Small intestine (tissue), 7 donors: ENCODE measurements around the gene PDE11A. TPM values are rescaled to one million over a fixed set of nuclear protein-coding genes. Genes with fewer than 3 reads are reported as not detected.
"Not testable (repeated sequence)": the region's sequence is repeated elsewhere in the genome, so short reads cannot be mapped to it uniquely, and the experiment has no call there.

Experiments
- DNase-seq, 2 donors: peaks; one replicate each; pipeline versions ENCODE4 v3.0.0 to v3.0.0-alpha.2; 2013
- FAIRE-seq: peaks from 2 replicates; lab custom pipeline; 2012; peaks lifted over from hg19 to GRCh38; lab: Jason Lieb, UNC
- H3K27ac ChIP-seq, 3 donors: one replicate each; pipeline ENCODE4 v1.5.1; 2013; ENCODE audit warnings: low read length in 2 of 3, mild to moderate bottlenecking in 2 of 3, control low read depth in 1 of 3, inconsistent platforms in 1 of 3, low read depth in 1 of 3, moderate library complexity in 1 of 3
- H3K27me3 ChIP-seq, 3 donors: one replicate each; pipeline ENCODE4 v1.6.1; 2013; ENCODE audit warnings: low read length in 3 of 3, inconsistent platforms in 1 of 3; ENCODE audit not compliant: control insufficient read depth in 3 of 3, insufficient read depth in 3 of 3
- H3K36me3 ChIP-seq, 3 donors: one replicate each; pipeline ENCODE4 v1.6.1; 2013; ENCODE audit warnings: low read length in 3 of 3, inconsistent platforms in 1 of 3, low read depth in 1 of 3, mild to moderate bottlenecking in 1 of 3, moderate library complexity in 1 of 3; ENCODE audit not compliant: control insufficient read depth in 3 of 3, insufficient read depth in 2 of 3
- H3K4me1 ChIP-seq, 3 donors: one replicate each; pipeline ENCODE4 v1.6.1; 2013; ENCODE audit warnings: low read length in 2 of 3, inconsistent platforms in 1 of 3, low read depth in 1 of 3, mild to moderate bottlenecking in 1 of 3, moderate library complexity in 1 of 3; ENCODE audit not compliant: control insufficient read depth in 3 of 3, insufficient read depth in 2 of 3
- H3K4me3 ChIP-seq, 3 donors: one replicate each; pipeline ENCODE4 v1.5.1; 2013; ENCODE audit warnings: low read length in 3 of 3, control low read depth in 1 of 3, inconsistent platforms in 1 of 3, low read depth in 1 of 3, mild to moderate bottlenecking in 1 of 3, moderate library complexity in 1 of 3
- H3K9me3 ChIP-seq, 2 donors: one replicate each; pipeline ENCODE4 v1.6.1; 2013; ENCODE audit warnings: low read depth in 1 of 2, low read length in 1 of 2; ENCODE audit not compliant: control insufficient read depth in 2 of 2, insufficient read depth in 1 of 2
- WGBS, 3 donors: extraction: QIAGEN DNeasy Blood & Tissue Kit; methylation state at CpG; one replicate each; pipeline ENCODE4 v1.1.7; 2013; 5-methylcytosine and 5-hydroxymethylcytosine counted together
- polyA plus RNA-seq, 4 donors: library from polyadenylated mRNA; stranded (reverse) in 3 of 4; unstranded in 1 of 4; fragments of 200-250 nt in 3 of 4; fragments of 120-200 nt in 1 of 4; gene quantifications; one replicate each; pipeline versions ENCODE4 v1.2.1 to v1.2.3, GENCODE V29; 2013
- donor health status: healthy with polysubstance abuse.
- donor health status: control.
- donor health status: control.
- donor health status: Bipolar disorder and iron deficiency.
- donor health status: healthy.

The PDE11A gene
- polyA plus RNA-seq, 4 donors, result 0.27 to 3.8 (median 0.84) TPM

DNA sequence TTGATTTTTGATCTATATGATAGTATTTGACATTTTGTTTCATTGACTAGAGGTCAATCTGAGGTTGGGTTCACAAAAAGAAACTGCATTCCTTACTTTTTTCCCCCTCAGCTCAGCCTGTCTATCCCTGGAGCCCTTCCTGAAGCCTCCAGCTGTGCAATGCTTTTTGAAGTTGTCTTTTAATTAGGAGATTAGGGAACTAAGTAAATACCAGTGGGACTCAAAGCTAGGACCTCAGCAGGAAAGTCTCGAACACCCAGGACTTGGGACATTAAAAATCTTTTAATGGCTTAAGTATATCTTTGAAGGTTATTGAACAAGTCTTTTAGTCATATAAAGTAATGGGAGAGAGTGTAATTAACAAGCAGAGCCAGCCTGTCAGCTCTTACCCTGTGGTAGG is 220.2 kb downstream of the PDE11A start:
- no peak for FAIRE-seq
- Histone ChIP-seq H3K9me3 (no peaks in the 10 kb centered on the region), H3K4me3 (no peak overlapping the region)

DNA sequence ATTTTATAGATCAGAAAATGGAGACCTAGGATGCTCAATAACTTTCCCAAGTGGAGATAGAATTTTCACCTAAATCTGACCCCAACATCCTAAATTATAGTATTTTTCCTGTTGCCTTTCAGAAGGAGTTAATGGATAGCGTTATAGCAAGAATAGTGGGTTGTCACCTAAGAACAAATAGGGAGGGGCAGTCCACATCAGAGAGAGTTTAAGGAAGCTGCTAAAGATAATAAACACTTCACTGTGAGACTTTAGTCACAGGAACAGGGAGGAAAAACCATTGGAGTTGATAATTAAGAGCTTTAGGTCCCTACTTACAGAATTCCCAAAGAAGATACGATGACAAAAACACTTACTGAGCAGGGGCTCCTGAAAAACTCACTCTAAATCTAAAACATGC is 229.4 kb downstream of the PDE11A start:
- Histone ChIP-seq H3K27ac (no peak overlapping the region), H3K36me3 (no peaks in the 10 kb centered on the region), H3K4me3 (no peak overlapping the region), H3K9me3 (peaks cover 0 to 8% of the 10 kb centered on the region in 2 donors), H3K27me3 (no peaks in the 10 kb centered on the region), H3K4me1 (no peaks in the 10 kb centered on the region)
- FAIRE-seq (no peak), DNase-seq (peak; percentile 11 to 15)
- WGBS, 3 donors, result 61 to 69% (median 65%) methylated on average over 2 of the region's 2 CpGs

More for the DNA sequence above, 220.2 kb downstream of the PDE11A start:
- H3K4me1 ChIP-seq, result peaks cover 0 to 5% (median 0%) of the 10 kb centered on the region in 3 donors
- H3K36me3 ChIP-seq, result no peaks in the 10 kb centered on the region
- no peak for DNase-seq
- no peak overlapping the region for H3K27ac ChIP-seq
- H3K27me3 ChIP-seq, result no peaks in the 10 kb centered on the region
- 10 to 30% (median 29%) methylated on average over 1 of the region's 1 CpG for WGBS, 3 donors

DNA sequence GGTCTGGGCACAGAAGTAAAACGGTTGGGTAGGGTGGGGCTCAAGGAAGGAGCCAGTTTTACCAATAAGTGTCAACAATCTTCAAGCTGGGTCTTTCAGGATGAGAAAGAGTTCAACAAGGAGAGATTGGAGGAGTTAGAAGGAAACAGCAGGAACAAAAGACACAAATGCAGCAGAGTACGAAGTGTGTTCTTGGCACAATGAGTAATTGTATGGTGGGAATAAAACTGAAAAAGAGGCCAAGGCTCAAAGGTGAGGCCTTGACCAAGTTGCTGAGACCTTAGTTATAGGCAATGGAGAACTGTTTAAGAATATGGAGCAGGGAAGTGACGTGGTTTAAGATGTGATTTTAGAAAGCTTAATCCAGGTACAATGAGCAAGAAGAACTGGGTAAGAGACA is 230.3 kb downstream of the PDE11A start:
- DNase-seq, result peak in 1 of 2 donors; percentile 15
- no peak overlapping the region for H3K27ac ChIP-seq
- H3K9me3 ChIP-seq, result peaks cover 0 to 13% of the 10 kb centered on the region in 2 donors
- no peaks in the 10 kb centered on the region for H3K36me3 ChIP-seq
- WGBS, 3 donors, result 14 to 49% (median 25%) methylated on average over 3 of the region's 3 CpGs
- no peaks in the 10 kb centered on the region for H3K4me1 ChIP-seq
- no peaks in the 10 kb centered on the region for H3K27me3 ChIP-seq
- H3K4me3 ChIP-seq, result no peak overlapping the region
- FAIRE-seq, result no peak

DNA sequence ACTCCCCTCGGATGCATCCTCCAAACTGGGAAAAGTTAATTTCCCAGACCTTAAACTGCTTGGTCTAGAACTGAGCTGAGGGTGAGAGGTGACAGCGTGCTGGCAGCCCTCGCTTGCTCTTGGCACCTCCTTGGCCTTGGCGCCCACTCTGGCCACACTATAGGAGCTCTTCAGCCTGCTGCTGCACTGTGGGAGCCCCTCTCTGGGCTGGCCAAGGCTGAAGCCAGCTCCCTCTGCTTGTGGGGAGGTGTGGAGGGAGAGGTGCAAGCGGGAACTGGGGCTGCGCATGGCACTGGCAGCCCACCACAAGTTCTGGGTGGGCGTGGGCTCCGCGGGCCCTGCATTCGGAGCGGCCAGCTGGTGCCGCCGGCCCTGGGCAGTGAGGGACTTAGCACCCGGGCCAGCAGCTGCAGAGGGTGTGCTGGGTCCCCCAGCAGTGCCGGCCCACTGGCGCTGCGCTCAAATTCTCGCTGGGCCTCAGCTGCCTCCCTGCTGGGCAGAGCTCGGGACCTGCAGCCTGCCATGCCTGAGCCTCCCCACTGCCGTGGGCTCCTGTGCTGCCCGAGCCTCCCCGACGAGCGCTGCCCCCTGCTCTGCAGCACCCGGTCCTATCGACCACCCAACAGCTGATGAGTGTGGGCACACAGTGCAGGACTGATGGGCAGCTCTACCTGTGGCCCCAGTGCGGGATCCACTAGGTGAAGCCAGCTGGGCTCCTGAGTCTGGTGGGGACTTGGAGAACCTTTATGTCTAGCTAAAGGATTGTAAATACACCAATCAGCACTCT is 237.0 kb downstream of the PDE11A start:
- not testable (repeated sequence) for FAIRE-seq, DNase-seq, H3K36me3 ChIP-seq, H3K27ac ChIP-seq, H3K4me3 ChIP-seq, H3K27me3 ChIP-seq, H3K4me1 ChIP-seq
- 96 to 97% (median 96%) methylated on average over 27 of the region's 27 CpGs for WGBS, 3 donors
- peaks cover 0 to 43% of the 10 kb centered on the region in 2 donors for H3K9me3 ChIP-seq

DNA sequence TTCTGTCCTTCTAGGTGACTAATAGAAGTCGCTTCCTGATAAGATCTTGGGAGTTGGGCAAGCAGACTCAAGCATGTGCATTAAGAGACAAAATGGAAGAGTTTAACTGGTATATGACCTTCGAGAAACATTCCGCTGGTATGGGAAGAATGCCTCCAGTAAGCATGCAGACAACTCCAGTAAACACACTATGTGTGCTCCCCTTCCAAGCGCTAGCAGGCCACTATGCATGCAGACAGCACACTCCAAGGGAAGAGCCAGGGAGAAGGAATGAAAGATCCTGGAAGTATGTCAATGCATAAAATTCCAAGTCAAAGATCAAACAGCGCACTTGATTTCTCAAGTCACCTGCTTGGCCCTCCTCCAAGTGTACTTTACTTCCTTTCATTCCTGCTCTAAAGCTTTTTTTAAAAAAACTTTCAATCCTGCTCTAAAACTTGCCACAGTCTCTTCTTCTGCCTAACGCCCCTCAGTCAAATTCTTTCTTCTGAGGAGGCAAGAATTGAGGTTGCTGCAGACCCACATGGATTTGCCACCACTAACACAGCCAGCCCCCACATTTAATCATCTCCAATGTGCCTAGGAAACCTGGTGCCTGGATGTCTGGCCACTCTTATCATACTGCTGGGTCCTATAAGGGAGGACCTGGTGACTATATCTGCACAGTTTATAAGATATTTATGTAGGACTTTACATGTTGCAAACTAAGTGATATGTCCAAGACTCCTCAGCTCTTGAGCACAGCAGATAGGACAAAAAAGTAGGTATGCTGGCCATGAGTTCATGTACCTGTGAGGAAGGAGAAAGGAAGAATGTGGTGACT is 239.8 kb downstream of the PDE11A start:
- peak; percentile 77 for DNase-seq
- 18 to 63% (median 42%) methylated on average over 6 of the region's 6 CpGs for WGBS, 3 donors
- H3K4me3 ChIP-seq, result no peak overlapping the region
- H3K27ac ChIP-seq, result peak overlapping the region in 1 of 3 donors; percentile 41
- H3K4me1 ChIP-seq, result peaks cover 0 to 4% (median 0%) of the 10 kb centered on the region in 3 donors
- H3K36me3 ChIP-seq, result no peaks in the 10 kb centered on the region
- FAIRE-seq, result no peak
- H3K9me3 ChIP-seq, result peaks cover 0 to 31% of the 10 kb centered on the region in 2 donors
- no peaks in the 10 kb centered on the region for H3K27me3 ChIP-seq

DNA sequence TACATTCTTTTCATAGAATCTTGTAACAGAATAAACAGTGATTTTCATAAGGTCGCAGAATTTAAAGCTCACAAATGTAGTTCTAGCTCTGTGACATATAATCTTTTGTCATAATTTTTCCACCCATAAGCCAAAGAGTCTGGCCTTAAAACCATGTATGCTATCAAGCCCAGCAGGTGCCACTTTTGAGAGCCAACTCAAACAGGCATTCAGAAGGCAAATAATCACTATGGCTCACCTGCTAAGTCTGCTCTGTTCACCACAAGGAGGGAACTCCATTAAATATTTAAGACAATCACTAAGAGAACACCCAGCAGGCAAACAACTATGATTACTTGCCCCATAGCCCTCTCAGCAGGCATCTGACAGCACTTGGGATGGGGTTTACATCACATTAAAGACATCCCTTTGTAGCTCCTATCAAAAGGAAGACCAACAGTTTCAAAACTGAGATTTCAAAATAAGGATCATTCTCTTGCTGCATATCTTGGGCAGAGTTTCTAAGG is 241.6 kb downstream of the PDE11A start:
- DNase-seq, result no peak
- Histone ChIP-seq H3K4me3 (no peak overlapping the region), H3K36me3 (no peaks in the 10 kb centered on the region), H3K27ac (no peak overlapping the region), H3K9me3 (peaks cover 0 to 25% of the 10 kb centered on the region in 2 donors), H3K4me1 (peaks cover 0 to 4% (median 0%) of the 10 kb centered on the region in 3 donors), H3K27me3 (no peaks in the 10 kb centered on the region)
- FAIRE-seq, result no peak
- WGBS, 3 donors, result 93 to 94% (median 93%) methylated on average over 1 of the region's 1 CpG

DNA sequence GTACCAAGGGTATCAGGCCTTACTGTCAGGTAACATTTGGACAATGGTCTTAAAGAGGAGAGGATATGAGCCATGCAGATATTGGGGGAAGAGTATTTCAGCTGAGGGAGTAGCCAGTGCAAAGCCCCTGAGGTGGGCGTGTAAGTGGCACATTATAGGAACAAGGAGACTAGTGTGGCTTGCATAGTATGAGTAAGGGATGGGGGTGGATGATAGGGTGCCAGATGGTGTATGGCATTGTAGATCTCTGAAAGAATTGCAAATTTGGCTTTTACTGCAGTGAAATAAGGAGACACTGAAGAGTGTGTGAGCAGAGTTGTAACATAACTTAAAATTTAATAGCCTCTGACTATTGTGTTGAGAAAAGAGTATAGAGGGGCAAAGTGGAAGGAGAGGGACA is 244.0 kb downstream of the PDE11A start:
- no peak for DNase-seq
- Histone ChIP-seq H3K4me1 (peaks cover 0 to 4% (median 0%) of the 10 kb centered on the region in 3 donors), H3K27me3 (no peaks in the 10 kb centered on the region), H3K9me3 (peaks cover 0 to 1% of the 10 kb centered on the region in 2 donors), H3K4me3 (no peak overlapping the region), H3K36me3 (no peaks in the 10 kb centered on the region), H3K27ac (no peak overlapping the region)
- WGBS, 3 donors, result 83 to 100% (median 94%) methylated on average over 1 of the region's 1 CpG
- FAIRE-seq, result no peak

DNA sequence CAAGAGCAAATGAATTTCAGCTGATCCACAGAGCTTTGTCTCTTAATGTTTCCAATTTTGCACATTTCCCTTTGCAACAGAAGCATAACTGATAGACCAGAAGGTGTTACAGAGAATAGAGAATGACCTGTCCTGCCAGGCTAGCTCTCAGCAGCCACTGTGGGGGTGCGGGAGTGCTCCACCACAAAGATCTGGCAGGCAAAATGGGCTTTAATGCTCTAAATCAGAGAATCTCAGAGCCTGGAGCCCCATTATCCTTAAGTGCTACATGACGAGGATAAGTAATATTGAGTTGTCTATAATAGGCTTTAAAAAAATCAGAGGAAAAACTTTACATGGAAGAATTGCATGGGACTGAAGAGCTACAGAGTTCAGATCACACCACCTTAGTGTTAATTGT is 245.7 kb downstream of the PDE11A start:
- H3K4me1 ChIP-seq, result no peaks in the 10 kb centered on the region
- H3K9me3 ChIP-seq, result no peaks in the 10 kb centered on the region
- FAIRE-seq, result no peak
- 78 to 91% (median 85%) methylated on average over 2 of the region's 2 CpGs for WGBS, 3 donors
- H3K27ac ChIP-seq, result no peak overlapping the region
- no peaks in the 10 kb centered on the region for H3K36me3 ChIP-seq
- DNase-seq, result no peak
- no peaks in the 10 kb centered on the region for H3K27me3 ChIP-seq
- no peak overlapping the region for H3K4me3 ChIP-seq
